Measurements from ENCODE around the gene MYBPC2. TPM values are rescaled to one million over a fixed set of nuclear protein-coding genes. Genes with fewer than 3 reads are reported as not detected.

MYBPC2 gene
- total and polyA plus RNA-seq, 9 of the 15 experiments (the other 6 are each of a cell fraction or from before 2014, with no cell fraction given) = 0.01 to 0.14 (median 0.04) TPM; not detected in 6

GRCh38 chr19:50481351-50482149 is 48.9 kb downstream of the MYBPC2 start:
- in situ Hi-C loops (cut with MboI) = no loop called here
- Histone ChIP-seq H3K4me3 (no peak overlapping the region), H2AFZ (ENCODE audit: low read depth, low read length) (no peak overlapping the region), H3K9me3 (replicated peaks; ENCODE audit: control insufficient read depth, insufficient read depth, low read depth, low read length) (peaks cover 6% of the 10 kb centered on the region), H3K27ac (ENCODE audit: extremely low read depth, low read depth, low read length) (no peak overlapping the region), H3K27me3 (ENCODE audit: control insufficient read depth in 2 of 2, insufficient read depth in 2 of 2, low read length in 2 of 2) (no peaks in the 10 kb centered on the region; a peak in 1 of 5 replicates), H3K9ac (ENCODE audit: insufficient read depth in 1 of 2, low read depth in 2 of 2, low read length in 2 of 2) (0 out of 4 replicates have a peak overlapping the region, but pooled peaks of 1 of the 2 experiments have one; percentile 5), H3K4me2 (ENCODE audit: insufficient read depth, low read length) (no peak overlapping the region), H3K79me2 (ENCODE audit: control insufficient read depth, insufficient read depth, low read length) (peaks cover 25% of the 10 kb centered on the region), H3K4me1 (replicated peaks in 1 of 2; ENCODE audit: control insufficient read depth in 2 of 2, insufficient read depth in 2 of 2, low read length in 2 of 2) (peaks cover 5 to 42% of the 10 kb centered on the region in 2 experiments; a peak in 4 of 5 replicates), H4K20me1 (replicated peaks; ENCODE audit: control insufficient read depth, insufficient read depth, low read length) (peaks cover 7% of the 10 kb centered on the region; the same call in 1 of the 2 replicates), H3K9me1 (ENCODE audit: control insufficient read depth, insufficient read depth, low read length) (no peaks in the 10 kb centered on the region), H3K36me3 (ENCODE audit: control insufficient read depth, insufficient read depth, low read length) (peaks cover 53% of the 10 kb centered on the region; the same call in 2 of the 3 replicates)
- intact Hi-C loops (cut with micrococcal nuclease) = no loop called here
- CTCF ChIA-PET (ENCODE audit: low intra/inter-chr PET ratio) = no interaction called here
- TF ChIP-seq, protein P1, sequence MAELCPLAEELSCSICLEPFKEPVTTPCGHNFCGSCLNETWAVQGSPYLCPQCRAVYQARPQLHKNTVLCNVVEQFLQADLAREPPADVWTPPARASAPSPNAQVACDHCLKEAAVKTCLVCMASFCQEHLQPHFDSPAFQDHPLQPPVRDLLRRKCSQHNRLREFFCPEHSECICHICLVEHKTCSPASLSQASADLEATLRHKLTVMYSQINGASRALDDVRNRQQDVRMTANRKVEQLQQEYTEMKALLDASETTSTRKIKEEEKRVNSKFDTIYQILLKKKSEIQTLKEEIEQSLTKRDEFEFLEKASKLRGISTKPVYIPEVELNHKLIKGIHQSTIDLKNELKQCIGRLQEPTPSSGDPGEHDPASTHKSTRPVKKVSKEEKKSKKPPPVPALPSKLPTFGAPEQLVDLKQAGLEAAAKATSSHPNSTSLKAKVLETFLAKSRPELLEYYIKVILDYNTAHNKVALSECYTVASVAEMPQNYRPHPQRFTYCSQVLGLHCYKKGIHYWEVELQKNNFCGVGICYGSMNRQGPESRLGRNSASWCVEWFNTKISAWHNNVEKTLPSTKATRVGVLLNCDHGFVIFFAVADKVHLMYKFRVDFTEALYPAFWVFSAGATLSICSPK (IDR thresholded peaks at IDR 0.05; ENCODE audit: borderline replicate concordance) = no peak
- TF ChIP-seq, protein P2, sequence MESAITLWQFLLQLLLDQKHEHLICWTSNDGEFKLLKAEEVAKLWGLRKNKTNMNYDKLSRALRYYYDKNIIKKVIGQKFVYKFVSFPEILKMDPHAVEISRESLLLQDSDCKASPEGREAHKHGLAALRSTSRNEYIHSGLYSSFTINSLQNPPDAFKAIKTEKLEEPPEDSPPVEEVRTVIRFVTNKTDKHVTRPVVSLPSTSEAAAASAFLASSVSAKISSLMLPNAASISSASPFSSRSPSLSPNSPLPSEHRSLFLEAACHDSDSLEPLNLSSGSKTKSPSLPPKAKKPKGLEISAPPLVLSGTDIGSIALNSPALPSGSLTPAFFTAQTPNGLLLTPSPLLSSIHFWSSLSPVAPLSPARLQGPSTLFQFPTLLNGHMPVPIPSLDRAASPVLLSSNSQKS (CRISPR knock-in tag; IDR thresholded peaks at IDR 0.05) = no peak
- TF ChIP-seq, protein P3, sequence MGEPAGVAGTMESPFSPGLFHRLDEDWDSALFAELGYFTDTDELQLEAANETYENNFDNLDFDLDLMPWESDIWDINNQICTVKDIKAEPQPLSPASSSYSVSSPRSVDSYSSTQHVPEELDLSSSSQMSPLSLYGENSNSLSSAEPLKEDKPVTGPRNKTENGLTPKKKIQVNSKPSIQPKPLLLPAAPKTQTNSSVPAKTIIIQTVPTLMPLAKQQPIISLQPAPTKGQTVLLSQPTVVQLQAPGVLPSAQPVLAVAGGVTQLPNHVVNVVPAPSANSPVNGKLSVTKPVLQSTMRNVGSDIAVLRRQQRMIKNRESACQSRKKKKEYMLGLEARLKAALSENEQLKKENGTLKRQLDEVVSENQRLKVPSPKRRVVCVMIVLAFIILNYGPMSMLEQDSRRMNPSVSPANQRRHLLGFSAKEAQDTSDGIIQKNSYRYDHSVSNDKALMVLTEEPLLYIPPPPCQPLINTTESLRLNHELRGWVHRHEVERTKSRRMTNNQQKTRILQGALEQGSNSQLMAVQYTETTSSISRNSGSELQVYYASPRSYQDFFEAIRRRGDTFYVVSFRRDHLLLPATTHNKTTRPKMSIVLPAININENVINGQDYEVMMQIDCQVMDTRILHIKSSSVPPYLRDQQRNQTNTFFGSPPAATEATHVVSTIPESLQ (CRISPR knock-in tag; IDR thresholded peaks at IDR 0.05) = no peak
- TF ChIP-seq, protein P4, sequence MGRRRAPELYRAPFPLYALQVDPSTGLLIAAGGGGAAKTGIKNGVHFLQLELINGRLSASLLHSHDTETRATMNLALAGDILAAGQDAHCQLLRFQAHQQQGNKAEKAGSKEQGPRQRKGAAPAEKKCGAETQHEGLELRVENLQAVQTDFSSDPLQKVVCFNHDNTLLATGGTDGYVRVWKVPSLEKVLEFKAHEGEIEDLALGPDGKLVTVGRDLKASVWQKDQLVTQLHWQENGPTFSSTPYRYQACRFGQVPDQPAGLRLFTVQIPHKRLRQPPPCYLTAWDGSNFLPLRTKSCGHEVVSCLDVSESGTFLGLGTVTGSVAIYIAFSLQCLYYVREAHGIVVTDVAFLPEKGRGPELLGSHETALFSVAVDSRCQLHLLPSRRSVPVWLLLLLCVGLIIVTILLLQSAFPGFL (CRISPR knock-in tag; IDR thresholded peaks at IDR 0.05) = no peak
- TF ChIP-seq ZNF384 (IDR thresholded peaks at IDR 0.05; ENCODE audit: low read depth, low read length) = no peak
- TF ChIP-seq MED1 (CRISPR knock-in tag; IDR thresholded peaks at IDR 0.05; ENCODE audit: borderline replicate concordance) = no peak
- TF ChIP-seq, protein P5, sequence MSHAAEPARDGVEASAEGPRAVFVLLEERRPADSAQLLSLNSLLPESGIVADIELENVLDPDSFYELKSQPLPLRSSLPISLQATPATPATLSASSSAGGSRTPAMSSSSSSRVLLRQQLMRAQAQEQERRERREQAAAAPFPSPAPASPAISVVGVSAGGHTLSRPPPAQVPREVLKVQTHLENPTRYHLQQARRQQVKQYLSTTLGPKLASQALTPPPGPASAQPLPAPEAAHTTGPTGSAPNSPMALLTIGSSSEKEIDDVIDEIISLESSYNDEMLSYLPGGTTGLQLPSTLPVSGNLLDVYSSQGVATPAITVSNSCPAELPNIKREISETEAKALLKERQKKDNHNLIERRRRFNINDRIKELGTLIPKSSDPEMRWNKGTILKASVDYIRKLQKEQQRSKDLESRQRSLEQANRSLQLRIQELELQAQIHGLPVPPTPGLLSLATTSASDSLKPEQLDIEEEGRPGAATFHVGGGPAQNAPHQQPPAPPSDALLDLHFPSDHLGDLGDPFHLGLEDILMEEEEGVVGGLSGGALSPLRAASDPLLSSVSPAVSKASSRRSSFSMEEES (CRISPR knock-in tag; IDR thresholded peaks at IDR 0.05) = no peak
- TF ChIP-seq KDM4B (IDR thresholded peaks at IDR 0.05; ENCODE audit: borderline replicate concordance in 2 of 2, low read depth in 1 of 2) = no peak
- no peak for TF ChIP-seq ZNF311 (CRISPR knock-in tag; IDR thresholded peaks at IDR 0.05)
- no peak for TF ChIP-seq TBP (optimal IDR thresholded peaks at IDR 0.05; ENCODE audit: low read depth, low read length)
- BruUV-seq (replicated peaks) = no TSS peak
- no peak for ATAC-seq
- no peak for FAIRE-seq
- whole genome bisulfite sequencing (ENCODE audit: insufficient coverage, low coverage, missing lambda C conversion rate) = 64% methylated on average over 18 of the region's 27 CpGs
- POLR2A ChIA-PET = no interaction called here
- no peak for DNase-seq (ENCODE audit: extremely low read depth in 1 of 4, low spot score in 3 of 4)

Measured in K562 (cell line).